Measurements from ENCODE around the gene DCAF15.
"Not testable (repeated sequence)": the region's sequence is repeated elsewhere in the genome, so short reads cannot be mapped to it uniquely, and the experiment has no call there.

Gene DCAF15

DNA sequence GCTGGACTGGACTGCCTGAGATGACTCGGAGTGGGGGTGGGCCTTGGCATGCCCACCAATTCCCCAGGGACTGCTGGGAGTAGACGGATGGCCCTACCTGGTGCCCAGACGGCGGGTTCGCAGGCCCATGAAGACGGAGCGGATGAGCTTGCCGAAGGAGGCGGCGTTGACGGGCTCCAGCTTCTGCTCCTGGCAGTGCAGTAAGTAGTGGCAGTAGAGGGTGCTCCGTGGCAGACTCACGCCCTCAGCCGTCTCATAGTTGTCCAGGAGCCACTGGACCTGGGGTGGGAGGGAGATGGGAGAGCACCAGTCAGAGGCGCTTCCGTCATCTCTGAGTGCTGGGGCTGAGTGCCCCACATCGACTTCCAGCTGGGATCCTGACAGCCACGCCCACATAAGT, 17.6 kb downstream of the DCAF15 start:
- Histone ChIP-seq H3K4me3 (ENCODE audit: low read depth in 1 of 2, low read length in 2 of 2) (no peak overlapping the region), H3K27ac (ENCODE audit: low read length) (no peak overlapping the region), H3K36me3 (ENCODE audit: control insufficient read depth in 1 of 2, insufficient read depth in 2 of 2, low read length in 2 of 2) (peaks cover 19 to 70% of the 10 kb centered on the region in 2 donors), H3K27me3 (ENCODE audit: low read depth, low read length) (no peaks in the 10 kb centered on the region), H3K4me1 (ENCODE audit: control insufficient read depth in 1 of 2, insufficient read depth in 2 of 2, low read length in 2 of 2) (no peaks in the 10 kb centered on the region), H3K9me3 (ENCODE audit: control insufficient read depth in 1 of 2, low read length in 2 of 2) (no peaks in the 10 kb centered on the region)

DNA sequence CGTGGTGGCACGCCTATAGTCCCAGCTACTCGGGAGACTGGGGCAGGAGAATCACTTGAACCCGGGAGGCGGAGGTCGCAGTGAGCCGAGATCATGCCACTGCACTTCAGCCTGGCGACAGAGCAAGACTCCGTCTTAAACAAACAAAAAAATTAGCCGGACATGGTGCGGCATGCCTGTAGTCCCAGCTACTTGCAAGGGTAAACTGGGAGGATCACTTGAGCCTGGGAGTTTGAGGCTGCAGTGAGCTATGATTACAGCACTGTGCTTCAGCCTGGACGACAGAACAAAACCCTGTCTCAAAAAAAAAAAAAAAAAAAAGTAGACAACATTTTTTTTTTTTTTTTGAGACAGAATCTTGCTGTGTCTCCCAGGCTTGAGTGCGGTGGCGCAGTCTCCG, 19.6 kb downstream of the DCAF15 start:
- H3K4me3 ChIP-seq (ENCODE audit: low read depth in 1 of 2, low read length in 2 of 2); H3K4me1 ChIP-seq (ENCODE audit: control insufficient read depth in 1 of 2, insufficient read depth in 2 of 2, low read length in 2 of 2); H3K27ac ChIP-seq (ENCODE audit: low read length); H3K9me3 ChIP-seq (ENCODE audit: control insufficient read depth in 1 of 2, low read length in 2 of 2); H3K27me3 ChIP-seq (ENCODE audit: low read depth, low read length): not testable (repeated sequence)
- peaks cover 13 to 57% of the 10 kb centered on the region in 2 donors for H3K36me3 ChIP-seq (ENCODE audit: control insufficient read depth in 1 of 2, insufficient read depth in 2 of 2, low read length in 2 of 2)

DNA sequence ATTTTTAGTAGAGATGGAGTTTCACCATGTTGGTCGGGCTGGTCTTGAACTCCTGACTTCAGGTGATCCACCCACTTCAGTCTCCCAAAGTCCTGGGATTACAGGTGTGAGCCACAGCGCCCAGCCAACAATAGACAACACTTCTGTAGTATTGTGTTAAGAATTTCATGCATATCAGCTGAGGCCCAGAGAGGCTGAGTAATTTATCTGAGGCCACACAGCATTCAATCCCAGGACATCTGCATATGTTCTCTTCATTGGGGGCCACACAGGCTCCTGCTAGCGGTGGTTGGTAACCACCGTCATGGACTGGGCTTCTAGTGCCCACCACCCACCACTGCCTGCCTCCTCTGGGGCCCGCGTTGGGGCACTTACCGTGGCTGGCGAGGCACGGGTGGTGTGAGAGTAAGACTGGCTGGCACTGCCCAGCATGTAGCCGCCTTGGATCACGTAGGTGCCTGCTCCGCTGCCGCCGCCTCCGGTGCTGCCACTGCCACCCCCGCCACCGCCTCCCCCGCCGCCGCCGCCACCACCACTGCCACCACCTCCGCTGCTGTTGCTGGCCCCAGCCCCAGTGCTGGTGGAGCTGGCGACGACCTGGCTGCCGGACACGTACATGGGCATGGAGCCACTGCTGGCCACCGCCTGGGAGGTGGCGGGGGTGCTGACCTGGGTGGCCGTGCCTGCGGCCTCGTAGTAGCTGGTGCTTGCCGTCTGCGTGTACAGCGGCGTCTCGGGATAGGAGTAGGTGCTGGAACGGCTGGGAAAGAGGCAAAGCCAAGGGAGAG, 20.3 kb downstream of the DCAF15 start:
- no peak overlapping the region for H3K27ac ChIP-seq (ENCODE audit: low read length)
- peaks cover 13 to 51% of the 10 kb centered on the region in 2 donors for H3K36me3 ChIP-seq (ENCODE audit: control insufficient read depth in 1 of 2, insufficient read depth in 2 of 2, low read length in 2 of 2)
- H3K4me3 ChIP-seq (ENCODE audit: low read depth in 1 of 2, low read length in 2 of 2), result no peak overlapping the region
- no peaks in the 10 kb centered on the region for H3K4me1 ChIP-seq (ENCODE audit: control insufficient read depth in 1 of 2, insufficient read depth in 2 of 2, low read length in 2 of 2)
- H3K9me3 ChIP-seq (ENCODE audit: control insufficient read depth in 1 of 2, low read length in 2 of 2), result no peaks in the 10 kb centered on the region
- no peaks in the 10 kb centered on the region for H3K27me3 ChIP-seq (ENCODE audit: low read depth, low read length)

DNA sequence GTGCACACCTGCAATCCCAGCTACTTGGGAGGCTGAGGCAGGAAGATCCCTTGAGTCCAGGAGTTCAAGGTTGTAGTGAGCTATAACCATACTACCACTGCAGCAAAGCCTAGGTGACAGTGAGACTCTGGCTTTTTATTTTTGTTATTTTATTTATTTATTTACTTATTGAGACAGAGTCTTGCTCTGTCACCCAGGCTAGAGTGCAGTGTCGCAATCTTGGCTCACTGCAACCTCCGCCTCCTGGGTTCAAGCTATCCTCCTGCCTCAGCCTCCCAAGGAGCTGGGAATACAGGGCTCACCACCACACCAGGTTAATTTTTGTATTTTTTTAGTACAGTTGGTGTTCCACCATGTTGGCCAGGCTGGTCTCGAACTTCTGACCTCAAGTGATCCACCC, 21.2 kb downstream of the DCAF15 start:
- not testable (repeated sequence) for H3K27ac ChIP-seq (ENCODE audit: low read length); H3K27me3 ChIP-seq (ENCODE audit: low read depth, low read length); H3K4me3 ChIP-seq (ENCODE audit: low read depth in 1 of 2, low read length in 2 of 2); H3K4me1 ChIP-seq (ENCODE audit: control insufficient read depth in 1 of 2, insufficient read depth in 2 of 2, low read length in 2 of 2); H3K9me3 ChIP-seq (ENCODE audit: control insufficient read depth in 1 of 2, low read length in 2 of 2)
- H3K36me3 ChIP-seq (ENCODE audit: control insufficient read depth in 1 of 2, insufficient read depth in 2 of 2, low read length in 2 of 2), result peaks cover 13 to 42% of the 10 kb centered on the region in 2 donors

DNA sequence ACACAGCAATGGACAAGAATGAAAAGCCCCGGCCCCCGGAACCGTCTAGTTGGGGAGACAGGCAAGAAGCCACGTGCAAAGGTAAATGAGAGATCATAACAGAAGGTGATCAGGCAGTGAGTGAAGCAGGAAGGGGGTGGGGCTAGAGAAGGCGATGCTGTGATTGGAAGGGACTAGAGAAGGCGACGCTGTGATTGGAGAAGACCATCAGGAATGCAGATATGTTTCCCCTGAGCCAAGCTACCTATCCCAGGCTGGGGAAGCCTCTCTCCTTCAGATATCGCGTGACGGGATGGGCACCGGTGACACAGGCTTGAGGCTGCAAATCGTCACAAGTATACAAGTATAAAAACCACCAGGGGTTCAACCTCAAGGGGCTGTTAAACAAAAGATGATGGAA, 21.8 kb downstream of the DCAF15 start:
- Histone ChIP-seq H3K9me3 (ENCODE audit: control insufficient read depth in 1 of 2, low read length in 2 of 2) (no peaks in the 10 kb centered on the region), H3K4me1 (ENCODE audit: control insufficient read depth in 1 of 2, insufficient read depth in 2 of 2, low read length in 2 of 2) (peaks cover 0 to 8% of the 10 kb centered on the region in 2 donors), H3K4me3 (ENCODE audit: low read depth in 1 of 2, low read length in 2 of 2) (no peak overlapping the region), H3K27me3 (ENCODE audit: low read depth, low read length) (no peaks in the 10 kb centered on the region), H3K36me3 (ENCODE audit: control insufficient read depth in 1 of 2, insufficient read depth in 2 of 2, low read length in 2 of 2) (peaks cover 10 to 36% of the 10 kb centered on the region in 2 donors), H3K27ac (ENCODE audit: low read length) (no peak overlapping the region)

DNA sequence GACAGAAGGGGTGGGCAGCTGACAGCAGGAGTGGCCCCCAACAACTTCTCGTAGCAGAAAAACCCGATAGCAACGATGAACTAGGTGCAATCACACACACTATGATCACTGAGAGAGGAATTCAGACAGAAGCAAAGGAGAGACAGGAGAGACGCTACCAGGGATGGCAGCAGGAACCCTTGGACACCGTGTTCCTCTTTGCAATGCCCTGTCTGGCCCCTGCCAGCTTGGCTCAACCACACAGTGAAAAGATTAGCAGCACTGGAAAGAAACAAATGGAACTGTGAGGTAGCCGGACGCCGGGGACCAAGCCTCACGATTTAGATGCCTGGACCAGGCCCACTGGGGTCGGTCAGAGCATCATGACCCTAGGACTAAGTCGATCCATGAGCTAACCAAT, 23.6 kb downstream of the DCAF15 start:
- Histone ChIP-seq H3K27me3 (ENCODE audit: low read depth, low read length) (no peaks in the 10 kb centered on the region), H3K4me1 (ENCODE audit: control insufficient read depth in 1 of 2, insufficient read depth in 2 of 2, low read length in 2 of 2) (peaks cover 0 to 18% of the 10 kb centered on the region in 2 donors), H3K27ac (ENCODE audit: low read length) (no peak overlapping the region), H3K9me3 (ENCODE audit: control insufficient read depth in 1 of 2, low read length in 2 of 2) (no peaks in the 10 kb centered on the region), H3K36me3 (ENCODE audit: control insufficient read depth in 1 of 2, insufficient read depth in 2 of 2, low read length in 2 of 2) (peaks cover 8 to 23% of the 10 kb centered on the region in 2 donors), H3K4me3 (ENCODE audit: low read depth in 1 of 2, low read length in 2 of 2) (no peak overlapping the region)

DNA sequence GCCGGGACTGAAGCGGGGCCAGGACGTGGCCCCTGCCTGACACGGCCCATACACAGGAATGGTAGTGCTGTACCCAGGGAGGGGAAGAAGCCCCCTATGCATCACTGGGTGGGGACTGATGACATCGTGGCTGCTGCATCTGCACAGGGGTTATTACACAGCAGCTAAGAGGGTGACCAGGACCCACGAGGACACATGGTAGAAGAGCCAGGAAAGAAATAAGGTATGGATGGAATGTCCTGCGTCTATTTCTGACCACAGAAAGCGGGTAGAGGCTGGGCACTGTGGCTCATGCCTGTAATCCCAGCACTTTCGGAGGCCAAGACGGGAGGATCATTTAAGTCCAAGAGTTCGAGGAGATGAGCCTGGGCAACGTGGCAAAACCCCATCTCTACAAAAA, 24.1 kb downstream of the DCAF15 start:
- Histone ChIP-seq H3K36me3 (ENCODE audit: control insufficient read depth in 1 of 2, insufficient read depth in 2 of 2, low read length in 2 of 2) (peaks cover 8 to 19% of the 10 kb centered on the region in 2 donors), H3K4me1 (ENCODE audit: control insufficient read depth in 1 of 2, insufficient read depth in 2 of 2, low read length in 2 of 2) (peaks cover 0 to 18% of the 10 kb centered on the region in 2 donors), H3K4me3 (ENCODE audit: low read depth in 1 of 2, low read length in 2 of 2) (no peak overlapping the region), H3K27me3 (ENCODE audit: low read depth, low read length) (no peaks in the 10 kb centered on the region), H3K27ac (ENCODE audit: low read length) (no peak overlapping the region), H3K9me3 (ENCODE audit: control insufficient read depth in 1 of 2, low read length in 2 of 2) (no peaks in the 10 kb centered on the region)

DNA sequence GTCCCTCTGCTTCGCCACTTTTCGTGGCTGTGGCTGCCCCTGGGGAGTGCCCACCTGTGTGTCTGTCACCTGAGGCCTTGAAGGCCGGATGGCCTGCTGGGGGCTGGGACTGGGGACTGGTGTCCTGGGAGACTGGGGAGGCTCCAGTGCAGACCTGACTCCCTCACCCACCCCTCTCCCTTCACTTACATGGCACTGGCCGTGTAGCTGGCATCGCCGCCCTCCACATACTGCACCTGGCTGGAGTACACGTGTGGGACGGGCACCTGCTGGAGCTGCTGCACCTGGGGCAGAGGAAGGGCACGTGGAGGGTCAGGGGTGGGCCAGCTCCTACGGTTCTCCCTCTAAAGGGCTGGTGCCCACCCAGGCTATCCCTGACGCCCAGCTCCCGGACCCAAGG, 25.5 kb downstream of the DCAF15 start:
- H3K9me3 ChIP-seq (ENCODE audit: control insufficient read depth in 1 of 2, low read length in 2 of 2), result no peaks in the 10 kb centered on the region
- no peaks in the 10 kb centered on the region for H3K27me3 ChIP-seq (ENCODE audit: low read depth, low read length)
- no peak overlapping the region for H3K27ac ChIP-seq (ENCODE audit: low read length)
- H3K36me3 ChIP-seq (ENCODE audit: control insufficient read depth in 1 of 2, insufficient read depth in 2 of 2, low read length in 2 of 2), result peaks cover 8 to 9% of the 10 kb centered on the region in 2 donors
- peaks cover 0 to 18% of the 10 kb centered on the region in 2 donors for H3K4me1 ChIP-seq (ENCODE audit: control insufficient read depth in 1 of 2, insufficient read depth in 2 of 2, low read length in 2 of 2)
- H3K4me3 ChIP-seq (ENCODE audit: low read depth in 1 of 2, low read length in 2 of 2), result no peak overlapping the region

DNA sequence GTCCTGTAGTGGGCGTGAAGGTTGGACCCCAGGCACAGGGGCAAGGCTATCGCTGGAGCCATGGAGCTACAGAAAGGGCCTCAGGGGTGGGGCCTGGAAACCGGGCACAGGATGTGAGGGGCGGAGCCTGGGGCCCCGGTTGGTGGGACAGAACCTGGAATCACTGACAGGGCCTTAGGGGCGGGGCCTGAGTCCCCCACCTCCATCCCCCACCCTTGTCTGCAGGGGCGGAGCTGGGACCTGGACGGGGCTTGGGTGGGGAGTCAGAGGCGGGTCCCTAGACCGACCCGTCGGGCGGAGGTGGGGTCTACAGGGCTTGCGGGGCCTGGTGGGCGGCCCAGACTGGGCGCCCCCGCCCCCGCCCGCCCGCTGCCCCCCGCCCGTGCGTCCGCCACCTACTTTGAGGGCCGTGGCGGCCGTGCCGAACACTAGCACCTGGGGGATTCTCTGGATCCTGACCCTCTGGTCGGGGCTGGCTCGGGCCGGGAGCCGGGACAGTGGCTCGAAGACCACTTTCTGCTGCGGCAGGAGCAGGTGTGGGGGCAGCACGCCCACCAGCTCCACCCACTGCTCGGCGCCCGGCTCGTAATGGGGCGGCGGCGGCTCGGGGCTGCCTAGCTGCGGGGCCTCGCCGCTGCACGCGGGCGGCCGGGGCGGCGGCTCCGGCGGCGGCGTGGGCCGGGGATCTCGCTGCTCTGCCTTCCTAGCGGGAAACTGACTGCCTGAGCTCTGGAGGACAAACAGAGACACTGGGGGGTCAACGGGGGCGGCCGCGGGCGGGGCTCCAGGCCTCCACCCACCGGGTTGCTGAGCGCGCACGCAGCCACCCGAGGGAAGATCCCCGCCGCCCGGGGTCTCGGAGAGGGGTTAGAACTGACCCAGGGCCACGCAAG, 26.3 kb downstream of the DCAF15 start:
- Histone ChIP-seq H3K4me1 (ENCODE audit: control insufficient read depth in 1 of 2, insufficient read depth in 2 of 2, low read length in 2 of 2) (peaks cover 0 to 18% of the 10 kb centered on the region in 2 donors), H3K9me3 (ENCODE audit: control insufficient read depth in 1 of 2, low read length in 2 of 2) (no peaks in the 10 kb centered on the region), H3K4me3 (ENCODE audit: low read depth in 1 of 2, low read length in 2 of 2) (peak overlapping the region in 1 of 2 donors; percentile 52)

DNA sequence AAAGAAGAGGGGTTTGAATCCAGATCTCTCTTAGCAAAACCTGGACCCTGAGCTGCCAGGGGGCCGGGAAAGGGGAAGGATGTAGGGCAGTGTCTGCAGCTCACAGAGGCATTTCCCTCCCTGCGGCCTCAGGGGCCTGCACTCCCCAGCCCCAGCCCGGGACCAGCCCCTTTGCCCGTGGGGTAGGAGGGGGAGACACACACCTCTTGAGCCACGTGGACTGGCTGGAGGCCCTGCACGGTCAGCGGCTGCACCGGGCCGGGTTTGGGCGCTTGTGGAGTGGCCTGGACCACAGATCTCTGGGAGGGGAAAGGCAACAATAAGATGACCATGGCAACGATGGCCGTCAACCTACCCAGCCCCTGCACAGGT, 26.9 kb downstream of the DCAF15 start:
- H3K4me3 ChIP-seq (ENCODE audit: low read depth in 1 of 2, low read length in 2 of 2), result peak overlapping the region in 1 of 2 donors; percentile 52
- H3K27ac ChIP-seq (ENCODE audit: low read length), result no peak overlapping the region
- peaks cover 0 to 18% of the 10 kb centered on the region in 2 donors for H3K4me1 ChIP-seq (ENCODE audit: control insufficient read depth in 1 of 2, insufficient read depth in 2 of 2, low read length in 2 of 2)
- no peaks in the 10 kb centered on the region for H3K9me3 ChIP-seq (ENCODE audit: control insufficient read depth in 1 of 2, low read length in 2 of 2)
- no peaks in the 10 kb centered on the region for H3K27me3 ChIP-seq (ENCODE audit: low read depth, low read length)
- H3K36me3 ChIP-seq (ENCODE audit: control insufficient read depth in 1 of 2, insufficient read depth in 2 of 2, low read length in 2 of 2), result peaks cover 5 to 11% of the 10 kb centered on the region in 2 donors

More for the DNA sequence above, 26.3 kb downstream of the DCAF15 start:
- Histone ChIP-seq H3K27ac (ENCODE audit: low read length) (no peak overlapping the region), H3K27me3 (ENCODE audit: low read depth, low read length) (no peaks in the 10 kb centered on the region), H3K36me3 (ENCODE audit: control insufficient read depth in 1 of 2, insufficient read depth in 2 of 2, low read length in 2 of 2) (peaks cover 8 to 11% of the 10 kb centered on the region in 2 donors)

DNA sequence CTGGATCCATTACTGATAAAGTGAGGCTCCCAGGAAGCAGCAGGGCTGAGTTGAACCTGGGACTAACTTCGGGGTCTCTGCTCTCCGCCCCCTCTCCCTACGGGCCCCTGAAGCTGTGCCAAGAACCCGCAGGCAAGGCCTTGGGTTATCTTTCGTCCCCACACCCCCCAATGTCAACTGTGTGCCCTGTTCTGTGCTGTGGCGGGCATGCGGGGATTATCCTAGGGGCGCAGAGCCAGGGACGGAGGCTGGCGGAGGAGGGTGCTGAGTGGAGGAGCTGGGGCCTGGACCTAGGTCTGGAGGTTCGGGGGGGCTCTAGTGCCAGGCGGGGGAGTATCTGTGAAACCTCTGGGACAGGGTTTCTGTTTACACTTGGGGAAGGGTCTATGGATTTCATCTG, 27.4 kb downstream of the DCAF15 start:
- Histone ChIP-seq H3K27ac (ENCODE audit: low read length) (no peak overlapping the region), H3K4me3 (ENCODE audit: low read depth in 1 of 2, low read length in 2 of 2) (no peak overlapping the region), H3K4me1 (ENCODE audit: control insufficient read depth in 1 of 2, insufficient read depth in 2 of 2, low read length in 2 of 2) (peaks cover 0 to 18% of the 10 kb centered on the region in 2 donors), H3K36me3 (ENCODE audit: control insufficient read depth in 1 of 2, insufficient read depth in 2 of 2, low read length in 2 of 2) (peaks cover 3 to 11% of the 10 kb centered on the region in 2 donors), H3K9me3 (ENCODE audit: control insufficient read depth in 1 of 2, low read length in 2 of 2) (no peaks in the 10 kb centered on the region), H3K27me3 (ENCODE audit: low read depth, low read length) (no peaks in the 10 kb centered on the region)
